ENCODE results near the gene OGN.

OGN gene

DNA sequence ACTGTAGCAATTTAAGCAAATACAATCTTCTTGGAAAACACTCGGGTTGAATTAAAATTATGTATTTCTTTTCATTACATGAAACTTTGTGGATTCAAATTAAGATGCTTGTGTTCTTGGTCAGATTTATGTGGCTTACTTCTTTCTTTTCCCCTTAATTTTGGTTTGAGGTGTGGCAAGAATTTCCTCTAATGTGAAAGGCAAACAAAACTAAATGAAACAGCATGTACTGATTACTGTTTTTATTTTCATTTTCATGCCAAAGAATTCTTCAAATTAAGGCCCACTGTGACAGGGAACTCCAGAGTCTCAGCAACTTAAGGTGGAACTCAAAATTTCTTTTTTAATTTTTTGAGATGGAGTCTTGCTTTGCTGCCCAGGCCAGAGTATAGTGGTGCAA, 20.0 kb upstream of the OGN start, which contains the start of gene OMD:
Gene OMD, minus strand, starts transcription at position 132 of the 400 bp plus-strand sequence. CDS start 6,913 bp downstream, outside the sequence.
- no peaks in the 10 kb centered on the region for H3K79me2 ChIP-seq (ENCODE audit: control insufficient read depth, low read length)
- no peaks in the 10 kb centered on the region for H3K9me2 ChIP-seq (replicated peaks; ENCODE audit: control insufficient read depth, low read length)
- no peaks in the 10 kb centered on the region for H4K20me1 ChIP-seq (ENCODE audit: control insufficient read depth, insufficient read depth, low read depth, low read length)
- H3F3A ChIP-seq (ENCODE audit: control insufficient read depth, insufficient read depth) = no peaks in the 10 kb centered on the region
- H3K4me3 ChIP-seq (ENCODE audit: low read length) = no peak within 1 kb of the TSS
- no peaks in the 10 kb centered on the region for H3K27me3 ChIP-seq (ENCODE audit: control insufficient read depth, low read length)
- no peak within 1 kb of the TSS for H3K27ac ChIP-seq (ENCODE audit: low read depth, low read length)
- H3K36me3 ChIP-seq (ENCODE audit: control insufficient read depth, low read length) = no peaks in the 10 kb centered on the region
- H3K4me2 ChIP-seq (ENCODE audit: low read length) = no peak within 1 kb of the TSS
- no peaks in the 10 kb centered on the region for H3K9me3 ChIP-seq (ENCODE audit: control insufficient read depth, insufficient read depth, low read length)
- no peak for TF ChIP-seq EZH2phosphoT487 (IDR thresholded peaks at IDR 0.05; ENCODE audit: borderline replicate concordance, low read length)
- TF ChIP-seq, protein P1, sequence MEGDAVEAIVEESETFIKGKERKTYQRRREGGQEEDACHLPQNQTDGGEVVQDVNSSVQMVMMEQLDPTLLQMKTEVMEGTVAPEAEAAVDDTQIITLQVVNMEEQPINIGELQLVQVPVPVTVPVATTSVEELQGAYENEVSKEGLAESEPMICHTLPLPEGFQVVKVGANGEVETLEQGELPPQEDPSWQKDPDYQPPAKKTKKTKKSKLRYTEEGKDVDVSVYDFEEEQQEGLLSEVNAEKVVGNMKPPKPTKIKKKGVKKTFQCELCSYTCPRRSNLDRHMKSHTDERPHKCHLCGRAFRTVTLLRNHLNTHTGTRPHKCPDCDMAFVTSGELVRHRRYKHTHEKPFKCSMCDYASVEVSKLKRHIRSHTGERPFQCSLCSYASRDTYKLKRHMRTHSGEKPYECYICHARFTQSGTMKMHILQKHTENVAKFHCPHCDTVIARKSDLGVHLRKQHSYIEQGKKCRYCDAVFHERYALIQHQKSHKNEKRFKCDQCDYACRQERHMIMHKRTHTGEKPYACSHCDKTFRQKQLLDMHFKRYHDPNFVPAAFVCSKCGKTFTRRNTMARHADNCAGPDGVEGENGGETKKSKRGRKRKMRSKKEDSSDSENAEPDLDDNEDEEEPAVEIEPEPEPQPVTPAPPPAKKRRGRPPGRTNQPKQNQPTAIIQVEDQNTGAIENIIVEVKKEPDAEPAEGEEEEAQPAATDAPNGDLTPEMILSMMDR (IDR thresholded peaks at IDR 0.05; ENCODE audit: low read depth, low read length, poor library complexity, severe bottlenecking) = no peak
- no peaks in the 10 kb centered on the region for H3K4me1 ChIP-seq (ENCODE audit: control insufficient read depth, low read length)

DNA sequence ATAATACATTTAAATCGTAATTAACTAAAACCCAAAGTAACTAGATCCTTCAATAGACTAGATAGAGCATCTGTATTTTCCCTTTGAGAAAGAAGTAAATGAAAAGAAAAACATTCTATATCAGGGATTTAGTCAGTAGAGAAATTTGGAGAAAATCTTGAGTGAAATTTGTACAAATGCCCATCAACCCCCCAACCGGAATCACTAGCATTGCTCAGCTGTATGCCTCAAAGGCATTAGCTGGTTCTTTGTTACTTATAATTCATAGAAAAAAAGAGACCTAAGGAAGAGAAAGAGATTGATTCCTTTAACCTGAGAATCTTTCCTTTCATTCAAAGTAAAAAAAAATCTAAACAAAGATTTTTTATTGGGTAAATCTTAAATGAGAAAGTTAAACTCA, 19.2 kb upstream of the OGN start:
- H3K4me3 ChIP-seq (ENCODE audit: low read length) = no peak overlapping the region
- no peaks in the 10 kb centered on the region for H3K36me3 ChIP-seq (ENCODE audit: control insufficient read depth, low read length)
- H3F3A ChIP-seq (ENCODE audit: control insufficient read depth, insufficient read depth) = no peaks in the 10 kb centered on the region
- H3K4me1 ChIP-seq (ENCODE audit: control insufficient read depth, low read length) = no peaks in the 10 kb centered on the region
- TF ChIP-seq, protein P1 (IDR thresholded peaks at IDR 0.05; ENCODE audit: low read depth, low read length, poor library complexity, severe bottlenecking) = no peak
- TF ChIP-seq EZH2phosphoT487 (IDR thresholded peaks at IDR 0.05; ENCODE audit: borderline replicate concordance, low read length) = no peak
- no peaks in the 10 kb centered on the region for H3K9me3 ChIP-seq (ENCODE audit: control insufficient read depth, insufficient read depth, low read length)
- H3K4me2 ChIP-seq (ENCODE audit: low read length) = no peak overlapping the region
- no peak overlapping the region for H3K27ac ChIP-seq (ENCODE audit: low read depth, low read length)
- H4K20me1 ChIP-seq (ENCODE audit: control insufficient read depth, insufficient read depth, low read depth, low read length) = no peaks in the 10 kb centered on the region
- no peaks in the 10 kb centered on the region for H3K79me2 ChIP-seq (ENCODE audit: control insufficient read depth, low read length)
- no peaks in the 10 kb centered on the region for H3K27me3 ChIP-seq (ENCODE audit: control insufficient read depth, low read length)
- no peaks in the 10 kb centered on the region for H3K9me2 ChIP-seq (replicated peaks; ENCODE audit: control insufficient read depth, low read length)

DNA sequence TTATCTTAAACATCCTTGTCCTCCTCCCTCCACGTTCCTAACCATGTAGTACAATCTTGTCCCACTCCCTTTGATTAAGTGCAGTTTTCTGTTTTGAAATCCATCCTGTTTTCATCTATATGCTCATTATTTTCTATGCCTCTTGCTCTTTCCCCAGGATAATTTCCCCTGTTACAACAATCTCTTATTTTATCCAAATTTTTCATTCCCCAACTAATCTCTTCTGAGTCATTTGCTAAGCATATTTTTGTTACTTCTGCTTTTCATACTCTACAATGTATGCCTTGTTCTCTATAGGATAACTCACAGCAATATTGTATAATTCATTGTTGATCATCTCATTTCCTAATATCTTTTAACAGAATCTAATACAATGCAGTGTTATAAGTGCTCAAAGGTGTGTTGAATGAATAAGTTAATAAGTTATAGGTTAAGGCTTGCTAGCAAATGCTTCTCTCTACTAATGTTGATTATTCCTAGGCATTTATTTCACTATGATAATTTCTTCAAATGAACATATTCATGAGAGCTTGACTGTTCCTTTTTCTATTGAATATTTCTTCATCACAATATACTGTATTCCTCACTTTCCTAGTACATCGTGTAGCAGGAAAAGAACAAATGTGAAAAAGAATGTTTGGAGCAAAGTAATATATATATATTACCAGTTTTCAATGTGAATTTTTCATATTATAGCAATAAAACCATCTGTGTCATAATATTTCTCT, 18.4 kb upstream of the OGN start:
- Histone ChIP-seq H3K4me1 (ENCODE audit: control insufficient read depth, low read length) (no peaks in the 10 kb centered on the region), H3K4me3 (ENCODE audit: low read length) (no peak overlapping the region), H3K79me2 (ENCODE audit: control insufficient read depth, low read length) (no peaks in the 10 kb centered on the region), H3K9me3 (ENCODE audit: control insufficient read depth, insufficient read depth, low read length) (no peaks in the 10 kb centered on the region), H3K36me3 (ENCODE audit: control insufficient read depth, low read length) (no peaks in the 10 kb centered on the region), H3K4me2 (ENCODE audit: low read length) (no peak overlapping the region), H3K9me2 (replicated peaks; ENCODE audit: control insufficient read depth, low read length) (no peaks in the 10 kb centered on the region), H4K20me1 (ENCODE audit: control insufficient read depth, insufficient read depth, low read depth, low read length) (no peaks in the 10 kb centered on the region), H3K27ac (ENCODE audit: low read depth, low read length) (no peak overlapping the region), H3K27me3 (ENCODE audit: control insufficient read depth, low read length) (no peaks in the 10 kb centered on the region), H3F3A (ENCODE audit: control insufficient read depth, insufficient read depth) (no peaks in the 10 kb centered on the region)
- no peak for TF ChIP-seq EZH2phosphoT487 (IDR thresholded peaks at IDR 0.05; ENCODE audit: borderline replicate concordance, low read length)
- TF ChIP-seq, protein P1 (IDR thresholded peaks at IDR 0.05; ENCODE audit: low read depth, low read length, poor library complexity, severe bottlenecking) = no peak

Measured in DOHH2 (cell line).